Stimulated activated CD8-positive, alpha-beta memory T cell treated with anti-CD3 and anti-CD28 coated beads, Interleukin-12 subunit alpha, Interleukin-12 subunit beta, amount 100 ng/mL, for 4 hours (primary cell): Measurements from ENCODE around the gene CPSF2.

Experiments
- DNase-seq: peaks from one replicate; pipeline ENCODE4 v3.0.0-alpha.2; 2020; ENCODE audit warnings: low read depth

Gene CPSF2

GRCh38 chr14:92121670-92122350 lies at the start of gene CPSF2, which contains the start of gene NDUFB1:
Gene CPSF2, plus strand, starts transcription at chr14:92121969. Its CDS starts 9,016 bp downstream, at chr14:92130985.
Gene NDUFB1, minus strand, starts transcription at chr14:92121706. Its CDS starts 4,069 bp downstream, at chr14:92117637.
- DNase-seq = peak; percentile 68

GRCh38 chr14:92074555-92074954 lies 47.2 kb upstream of the CPSF2 start:
- no peak for DNase-seq

GRCh38 chr14:92088494-92088893 lies 33.3 kb upstream of the CPSF2 start:
- no peak for DNase-seq

GRCh38 chr14:92093320-92093719 lies 28.4 kb upstream of the CPSF2 start:
- DNase-seq = no peak

- no peak for DNase-seq
Observed at GRCh38 chr14:92099802-92100201, 22.0 kb upstream of the CPSF2 start.

GRCh38 chr14:92103363-92103989 lies 18.3 kb upstream of the CPSF2 start:
- no peak for DNase-seq

GRCh38 chr14:92105073-92105892 lies 16.5 kb upstream of the CPSF2 start:
- DNase-seq = no peak

GRCh38 chr14:92105893-92106142 lies 16.0 kb upstream of the CPSF2 start:
- no peak for DNase-seq

- DNase-seq = peak; percentile 90
Observed at GRCh38 chr14:92106143-92106926, 15.4 kb upstream of the CPSF2 start, which contains the start of gene ATXN3. Gene ATXN3, minus strand, starts transcription at chr14:92106582. Its CDS starts 30 bp downstream, at chr14:92106552.

- no peak for DNase-seq
Observed at GRCh38 chr14:92108345-92109254, 13.2 kb upstream of the CPSF2 start.

- DNase-seq = no peak
Observed at GRCh38 chr14:92109490-92109889, 12.3 kb upstream of the CPSF2 start.

GRCh38 chr14:92121207-92121669 lies 531 bp upstream of the CPSF2 start:
- DNase-seq = no peak

GRCh38 chr14:92122351-92122677 lies 545 bp downstream of the CPSF2 start:
- no peak for DNase-seq

GRCh38 chr14:92122761-92123160 lies 992 bp downstream of the CPSF2 start:
- no peak for DNase-seq

- DNase-seq = no peak
Observed at GRCh38 chr14:92134456-92134855, 12.7 kb downstream of the CPSF2 start.

GRCh38 chr14:92135269-92135668 lies 13.5 kb downstream of the CPSF2 start:
- DNase-seq = no peak

GRCh38 chr14:92143309-92143708 lies 21.5 kb downstream of the CPSF2 start:
- DNase-seq = no peak

GRCh38 chr14:92143962-92144361 lies 22.2 kb downstream of the CPSF2 start:
- DNase-seq = no peak

GRCh38 chr14:92144708-92145107 lies 22.9 kb downstream of the CPSF2 start:
- no peak for DNase-seq

- DNase-seq = no peak
Observed at GRCh38 chr14:92153581-92153980, 31.8 kb downstream of the CPSF2 start.

GRCh38 chr14:92154283-92154942 lies 32.6 kb downstream of the CPSF2 start:
- DNase-seq = no peak
